ENCODE data around the gene FAM20C.
"Not testable (repeated sequence)": the region's sequence is repeated elsewhere in the genome, so short reads cannot be mapped to it uniquely, and the experiment has no call there.

Gene FAM20C

DNA sequence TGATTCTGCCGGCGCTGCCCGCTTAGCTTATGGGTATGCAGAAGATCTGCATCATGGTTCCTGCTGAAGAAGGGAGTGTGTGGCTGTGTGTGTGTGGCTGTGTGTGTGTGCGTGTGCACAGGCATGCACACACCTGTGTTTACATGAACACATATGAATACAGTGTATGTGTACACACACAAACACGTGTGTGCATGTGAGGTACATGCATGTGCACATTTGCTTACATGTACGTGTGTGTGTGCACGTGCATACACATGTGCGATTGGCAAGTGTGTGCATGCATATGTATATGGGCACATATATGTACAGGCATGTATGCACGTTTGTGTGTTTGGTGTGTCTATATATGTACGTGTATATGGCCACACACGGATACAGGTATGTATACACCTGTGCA, 16.4 kb upstream of the FAM20C start:
- no peaks in the 10 kb centered on the region for H3K9me3 Mint-ChIP-seq
- H3K27ac Mint-ChIP-seq: no peak overlapping the region
- peaks cover 0 to 9% of the 10 kb centered on the region in 2 donors for H3K27me3 Mint-ChIP-seq
- H3K4me3 Mint-ChIP-seq: no peak overlapping the region
- no peak for ATAC-seq (replicated peaks)
- H3K4me1 Mint-ChIP-seq: no peaks in the 10 kb centered on the region
- no peaks in the 10 kb centered on the region for H3K36me3 Mint-ChIP-seq
- DNase-seq: no peak

DNA sequence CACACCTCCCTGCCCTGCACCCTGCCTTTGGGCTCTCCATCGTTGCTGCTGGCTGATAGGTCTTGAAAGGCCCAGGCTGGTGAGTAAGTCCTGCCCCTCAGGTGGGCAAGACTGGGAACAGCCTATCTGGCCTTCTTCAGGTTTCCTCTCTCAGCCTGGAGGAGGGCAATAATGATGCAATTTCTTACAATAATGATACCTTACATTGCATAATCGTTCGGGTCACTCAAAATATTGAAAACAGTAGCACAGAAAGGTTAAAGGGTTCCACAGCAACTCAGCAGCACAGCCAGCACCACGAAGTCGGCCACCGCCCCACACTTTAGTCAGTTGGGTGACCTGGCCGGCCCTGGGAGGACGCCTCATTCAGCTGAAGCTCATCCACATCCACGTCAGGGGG, 16.0 kb upstream of the FAM20C start:
- H3K36me3 Mint-ChIP-seq: no peaks in the 10 kb centered on the region
- H3K9me3 Mint-ChIP-seq: no peaks in the 10 kb centered on the region
- H3K4me3 Mint-ChIP-seq: no peak overlapping the region
- no peak overlapping the region for H3K27ac Mint-ChIP-seq
- H3K4me1 Mint-ChIP-seq: no peaks in the 10 kb centered on the region
- ATAC-seq (replicated peaks) (no peak), DNase-seq (no peak)
- peaks cover under 1 to 9% of the 10 kb centered on the region in 2 donors for H3K27me3 Mint-ChIP-seq

DNA sequence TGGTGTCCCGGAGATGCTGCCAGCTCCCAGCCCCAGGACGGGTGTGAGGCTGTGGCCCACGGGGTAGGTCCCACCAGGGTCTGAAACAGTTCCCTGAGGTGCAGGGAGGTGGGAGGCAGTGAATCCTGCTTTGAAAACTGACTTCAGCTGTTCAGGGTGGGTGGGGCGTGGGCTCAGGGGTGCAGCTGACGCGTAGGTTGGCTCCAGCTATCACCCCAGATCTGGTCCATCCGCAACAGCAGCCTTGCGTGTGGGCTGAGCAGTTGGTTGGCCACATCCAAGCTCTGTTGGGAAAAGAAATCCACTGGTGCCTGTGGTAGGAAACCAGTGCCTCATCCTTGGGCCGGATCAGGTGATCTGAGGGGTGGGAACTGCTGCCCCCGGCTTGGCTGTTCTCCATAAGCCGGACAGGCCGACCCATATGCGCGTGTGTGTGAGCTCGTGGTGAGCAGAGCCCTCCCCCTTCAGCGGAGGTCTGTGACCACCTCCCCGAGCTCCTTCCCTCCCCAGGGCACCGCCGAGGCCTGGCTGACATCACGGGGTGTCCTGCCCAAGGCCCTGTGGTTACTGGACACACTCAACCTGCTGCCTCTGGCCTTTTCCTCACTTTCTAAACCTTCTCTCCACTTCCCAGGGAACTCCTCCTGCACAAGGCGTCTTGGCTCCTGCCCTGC, 15.4 kb upstream of the FAM20C start:
- DNase-seq (no peak), ATAC-seq (replicated peaks) (no peak)

GRCh38 chr7:178444-178843, 13.9 kb upstream of the FAM20C start:
- H3K27me3 Mint-ChIP-seq: peaks cover 7 to 9% of the 10 kb centered on the region in 2 donors
- no peaks in the 10 kb centered on the region for H3K4me1 Mint-ChIP-seq
- no peak overlapping the region for H3K27ac Mint-ChIP-seq
- no peaks in the 10 kb centered on the region for H3K9me3 Mint-ChIP-seq
- no peaks in the 10 kb centered on the region for H3K36me3 Mint-ChIP-seq
- DNase-seq (no peak), ATAC-seq (replicated peaks) (no peak)
- H3K4me3 Mint-ChIP-seq: no peak overlapping the region

More for the DNA sequence above, 15.4 kb upstream of the FAM20C start:
- no peaks in the 10 kb centered on the region for H3K36me3 Mint-ChIP-seq
- H3K4me1 Mint-ChIP-seq: no peaks in the 10 kb centered on the region
- H3K9me3 Mint-ChIP-seq: no peaks in the 10 kb centered on the region
- peaks cover 6 to 9% of the 10 kb centered on the region in 2 donors for H3K27me3 Mint-ChIP-seq
- no peak overlapping the region for H3K27ac Mint-ChIP-seq
- no peak overlapping the region for H3K4me3 Mint-ChIP-seq

DNA sequence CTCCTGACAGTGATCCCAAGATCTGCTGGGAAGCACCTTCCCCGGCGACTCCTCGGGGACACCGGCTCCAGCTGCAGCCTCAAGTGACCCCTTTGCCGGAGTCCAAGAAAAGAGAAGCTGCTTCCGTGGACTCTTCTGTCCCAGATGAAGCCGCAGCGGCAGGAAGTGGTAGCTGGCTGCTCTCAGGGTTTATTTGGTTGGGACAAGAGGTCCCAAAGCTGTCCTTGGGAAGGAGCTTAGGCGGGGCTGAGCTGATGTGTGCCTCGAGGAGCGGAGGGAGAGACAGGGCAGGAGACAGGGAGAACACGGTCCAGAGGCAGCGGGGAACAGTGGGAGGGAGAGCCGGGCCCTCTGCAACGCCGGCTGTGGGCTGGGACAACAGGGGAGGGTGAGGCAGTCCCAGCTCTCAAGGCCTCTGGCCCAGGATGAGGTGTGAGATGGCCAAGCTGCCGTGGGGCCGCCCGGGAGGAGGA, 13.1 kb upstream of the FAM20C start:
- ATAC-seq (replicated peaks) (no peak), DNase-seq (no peak)
- H3K27me3 Mint-ChIP-seq: peaks cover 7 to 9% of the 10 kb centered on the region in 2 donors
- H3K27ac Mint-ChIP-seq: no peak overlapping the region
- no peak overlapping the region for H3K4me3 Mint-ChIP-seq
- no peaks in the 10 kb centered on the region for H3K4me1 Mint-ChIP-seq
- no peaks in the 10 kb centered on the region for H3K36me3 Mint-ChIP-seq
- no peaks in the 10 kb centered on the region for H3K9me3 Mint-ChIP-seq

GRCh38 chr7:179948-180694, 12.2 kb upstream of the FAM20C start:
- Mint-ChIP-seq H3K4me1 (no peaks in the 10 kb centered on the region), H3K27ac (no peak overlapping the region), H3K36me3 (no peaks in the 10 kb centered on the region), H3K4me3 (no peak overlapping the region), H3K9me3 (no peaks in the 10 kb centered on the region), H3K27me3 (peaks cover 7 to 9% of the 10 kb centered on the region in 2 donors)
- DNase-seq (no peak), ATAC-seq (replicated peaks) (no peak)

GRCh38 chr7:181738-182137, 10.6 kb upstream of the FAM20C start:
- Mint-ChIP-seq H3K36me3 (no peaks in the 10 kb centered on the region), H3K4me1 (no peaks in the 10 kb centered on the region), H3K27me3 (peaks cover 7 to 9% of the 10 kb centered on the region in 2 donors), H3K4me3 (no peak overlapping the region), H3K9me3 (no peaks in the 10 kb centered on the region), H3K27ac (no peak overlapping the region)
- no peak for DNase-seq
- no peak for ATAC-seq (replicated peaks)

DNA sequence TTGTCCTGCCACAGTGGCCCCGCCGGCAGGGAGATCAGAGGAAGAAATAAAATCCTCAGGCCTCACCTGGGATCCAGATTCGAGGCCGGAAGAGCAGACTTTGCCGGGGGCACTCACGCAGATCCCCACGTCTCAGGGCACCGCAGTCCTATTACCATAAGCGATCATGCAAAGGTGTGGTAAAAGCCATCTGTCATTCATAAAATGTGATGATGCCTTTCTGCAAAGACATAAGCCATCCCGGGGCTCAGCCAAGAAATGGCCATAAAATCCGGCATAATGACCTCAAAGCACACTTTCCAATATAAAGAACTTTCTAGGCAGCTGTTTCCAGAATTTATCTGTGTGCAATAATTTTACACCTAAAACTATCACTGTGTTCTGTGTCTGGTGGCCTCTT, 9.9 kb upstream of the FAM20C start:
- not testable (repeated sequence) for H3K4me3 Mint-ChIP-seq; H3K27me3 Mint-ChIP-seq; ATAC-seq (replicated peaks); H3K9me3 Mint-ChIP-seq; H3K4me1 Mint-ChIP-seq; H3K27ac Mint-ChIP-seq; DNase-seq; H3K36me3 Mint-ChIP-seq

DNA sequence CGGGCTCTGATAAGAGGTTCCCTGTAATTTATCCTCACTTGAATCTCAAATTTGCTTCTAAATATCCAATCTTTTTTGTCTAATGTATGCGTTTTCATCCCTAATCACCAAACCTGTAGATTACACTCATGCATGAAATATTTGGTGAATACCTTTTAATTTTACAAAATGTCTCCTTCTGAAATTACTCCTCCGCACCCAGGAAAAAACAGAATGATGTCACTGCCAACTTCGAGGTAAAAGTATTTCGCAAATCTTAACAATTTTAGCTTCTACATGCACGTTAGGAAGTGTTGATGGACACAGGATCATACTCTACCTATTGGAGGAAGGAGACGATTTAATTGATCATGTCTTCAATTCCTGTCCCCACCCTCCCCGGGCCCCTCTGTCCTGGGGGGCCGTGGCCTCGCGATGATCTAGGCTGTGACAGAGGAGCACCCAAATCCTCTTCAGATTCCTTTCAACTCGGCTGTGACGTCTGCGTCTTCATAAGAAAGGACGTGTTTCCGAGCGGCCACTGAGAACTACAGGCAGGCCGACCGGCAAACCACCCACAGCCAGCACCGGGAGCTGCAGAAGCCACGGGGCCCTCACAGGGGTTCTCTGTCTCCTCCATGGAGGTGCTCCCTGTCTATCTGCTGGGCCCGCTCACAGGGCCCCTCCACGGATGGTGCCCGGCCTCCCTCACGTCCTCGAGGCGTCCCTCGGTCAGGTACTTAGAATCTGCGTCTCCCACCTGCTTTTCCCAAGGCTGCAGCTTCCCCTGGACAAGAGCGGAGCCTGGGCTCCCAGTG, 8.7 kb upstream of the FAM20C start:
- Mint-ChIP-seq H3K27me3 (peaks cover 9 to 12% of the 10 kb centered on the region in 2 donors), H3K9me3 (no peaks in the 10 kb centered on the region), H3K4me3 (no peak overlapping the region), H3K27ac (no peak overlapping the region), H3K4me1 (no peaks in the 10 kb centered on the region), H3K36me3 (no peaks in the 10 kb centered on the region)
- DNase-seq (no peak), ATAC-seq (replicated peaks) (no peak)

GRCh38 chr7:184294-185264, 7.8 kb upstream of the FAM20C start:
- Mint-ChIP-seq H3K4me1 (no peaks in the 10 kb centered on the region), H3K27me3 (peaks cover 15 to 18% of the 10 kb centered on the region in 2 donors), H3K27ac (no peak overlapping the region), H3K9me3 (no peaks in the 10 kb centered on the region), H3K36me3 (no peaks in the 10 kb centered on the region), H3K4me3 (no peak overlapping the region)
- DNase-seq (no peak), ATAC-seq (replicated peaks) (no peak)

- no peak for ATAC-seq (replicated peaks)
- Mint-ChIP-seq H3K9me3 (no peaks in the 10 kb centered on the region), H3K36me3 (no peaks in the 10 kb centered on the region), H3K4me1 (peaks cover 0 to 2% of the 10 kb centered on the region in 2 donors), H3K27ac (no peak overlapping the region), H3K4me3 (no peak overlapping the region), H3K27me3 (peaks cover 31% of the 10 kb centered on the region in 2 donors)
- DNase-seq: no peak
These were observed 5.8 kb upstream of the FAM20C start for GRCh38 chr7:186516-187113.

GRCh38 chr7:187227-187927, 5.0 kb upstream of the FAM20C start:
- H3K27me3 Mint-ChIP-seq: peaks cover 27 to 32% of the 10 kb centered on the region in 2 donors
- no peaks in the 10 kb centered on the region for H3K9me3 Mint-ChIP-seq

GRCh38 chr7:188174-188573, 4.2 kb upstream of the FAM20C start:
- ATAC-seq (replicated peaks) (no peak), DNase-seq (no peak)
- peaks cover 0 to 3% of the 10 kb centered on the region in 2 donors for H3K4me1 Mint-ChIP-seq
- no peaks in the 10 kb centered on the region for H3K36me3 Mint-ChIP-seq
- no peak overlapping the region for H3K27ac Mint-ChIP-seq
- H3K9me3 Mint-ChIP-seq: no peaks in the 10 kb centered on the region
- H3K27me3 Mint-ChIP-seq: peaks cover 27 to 32% of the 10 kb centered on the region in 2 donors
- H3K4me3 Mint-ChIP-seq: no peak overlapping the region

More at GRCh38 chr7:187227-187927, 5.0 kb upstream of the FAM20C start:
- H3K4me1 Mint-ChIP-seq: peaks cover 0 to 3% of the 10 kb centered on the region in 2 donors
- no peak for ATAC-seq (replicated peaks)
- no peaks in the 10 kb centered on the region for H3K36me3 Mint-ChIP-seq
- H3K27ac Mint-ChIP-seq: no peak overlapping the region
- no peak overlapping the region for H3K4me3 Mint-ChIP-seq
- DNase-seq: no peak

Measured in stimulated activated naive B cell treated with anti-CD40 and anti-IgM and Interleukin-4, amounts not matched to agents 10 μg/mL and 1 μg/mL and 100 μg/mL, for 72 hours (primary cell).